ENCODE measurements around the gene RAP1B. TPM values are rescaled to one million over a fixed set of nuclear protein-coding genes. Genes with fewer than 3 reads are reported as not detected.

The RAP1B gene
- total RNA-seq, 5 donors from 2014 or later (not counting 1 experiment from before 2014, with no cell fraction given), result 163 to 290 (median 170) TPM

Other genes starting within 250 kb of the RAP1B start
- 10 to 100 TPM; 38.4 to 67.5 (median 50.7) TPM for gene NUP107, start 76.1 kb downstream of the RAP1B start, total RNA-seq
- 10 to 100 TPM in 2 of 5 donors, 1 to 10 TPM in 3; 6.4 to 10.8 (median 9.7) TPM for gene SLC35E3, start 135.3 kb downstream of the RAP1B start, total RNA-seq
- gene MDM2, start 197.3 kb downstream of the RAP1B start, total RNA-seq, result 10 to 100 TPM; 75.3 to 96.6 (median 84.4) TPM